ENCODE results near the gene GHR.

DNA sequence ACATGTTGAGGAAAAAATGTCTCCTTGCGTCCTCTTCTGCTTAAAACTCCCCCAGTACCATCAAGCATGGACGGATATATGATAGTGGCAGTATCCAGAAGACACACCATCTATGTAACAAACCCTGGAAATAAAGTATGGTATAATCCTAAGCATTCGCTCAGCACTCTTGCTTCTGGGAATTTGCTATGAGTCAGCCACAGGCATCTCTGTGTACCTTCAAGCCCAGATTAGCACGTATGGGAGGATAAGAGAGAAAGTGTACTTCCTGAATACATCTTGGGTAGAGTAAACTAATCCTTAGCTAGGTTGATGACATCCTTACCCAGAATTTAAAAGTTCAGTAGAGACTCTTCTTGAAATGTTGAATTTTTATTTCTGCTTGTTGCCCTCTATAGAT is 71.2 kb downstream of the GHR start:
- TF ChIP-seq EP300 (IDR thresholded peaks at IDR 0.05) = no peak
- no peak for TF ChIP-seq POLR2AphosphoS5 (IDR thresholded peaks at IDR 0.05)

All from suprapubic skin (tissue), 4 donors.